Hematopoietic multipotent progenitor cell treated with erythropoietin and hydrocortisone succinate and interleukin-3 and kit ligand, for 8 days (in vitro differentiated cells): ENCODE data around the gene PIK3R5.
"Not testable (repeated sequence)": the region's sequence is repeated elsewhere in the genome, so short reads cannot be mapped to it uniquely, and the experiment has no call there.

ENCODE experiments used
- DNase-seq: peaks from one replicate; pipeline ENCODE4 v3.0.0-alpha.2; 2015

The PIK3R5 gene

GRCh38 chr17:8872705-8873435 is 92.6 kb downstream of the PIK3R5 start:
- no peak for DNase-seq

GRCh38 chr17:8872036-8872704 is 93.3 kb downstream of the PIK3R5 start:
- no peak for DNase-seq

GRCh38 chr17:8871081-8871581 is 94.4 kb downstream of the PIK3R5 start:
- no peak for DNase-seq

GRCh38 chr17:8870406-8871040 is 95.0 kb downstream of the PIK3R5 start:
- no peak for DNase-seq

- peak; percentile 9 for DNase-seq
Observed at GRCh38 chr17:8869114-8869815, 96.2 kb downstream of the PIK3R5 start.

GRCh38 chr17:8868529-8868951 is 97.0 kb downstream of the PIK3R5 start:
- no peak for DNase-seq

GRCh38 chr17:8868092-8868491 is 97.4 kb downstream of the PIK3R5 start:
- no peak for DNase-seq

GRCh38 chr17:8867361-8867981 is 98.0 kb downstream of the PIK3R5 start, which contains the start of gene PIK3R6:
PIK3R6 (minus strand) TSS chr17:8867674; CDS start chr17:8849794, 17,880 bp downstream.
- DNase-seq = peak; percentile 4

DNA sequence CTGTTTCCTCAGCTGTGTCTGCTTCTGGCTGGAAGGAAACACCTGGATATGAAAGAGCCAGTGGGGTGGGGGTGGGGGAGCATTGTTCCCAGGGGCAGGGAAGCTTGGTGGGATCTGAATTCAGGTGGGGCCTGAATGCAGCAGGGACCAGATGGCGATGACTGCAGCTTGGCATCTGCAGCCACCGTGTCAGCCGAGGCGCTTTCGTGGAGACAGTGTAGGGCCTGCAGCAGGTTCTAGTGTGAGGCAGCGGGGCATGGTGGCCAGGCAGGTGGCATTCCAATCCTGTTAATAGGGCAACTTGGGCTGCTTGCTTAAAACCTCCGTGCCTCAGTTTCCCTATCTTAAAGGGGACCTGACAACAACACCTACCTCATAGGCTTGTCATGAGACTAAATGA is 99.7 kb downstream of the PIK3R5 start:
- no peak for DNase-seq

DNA sequence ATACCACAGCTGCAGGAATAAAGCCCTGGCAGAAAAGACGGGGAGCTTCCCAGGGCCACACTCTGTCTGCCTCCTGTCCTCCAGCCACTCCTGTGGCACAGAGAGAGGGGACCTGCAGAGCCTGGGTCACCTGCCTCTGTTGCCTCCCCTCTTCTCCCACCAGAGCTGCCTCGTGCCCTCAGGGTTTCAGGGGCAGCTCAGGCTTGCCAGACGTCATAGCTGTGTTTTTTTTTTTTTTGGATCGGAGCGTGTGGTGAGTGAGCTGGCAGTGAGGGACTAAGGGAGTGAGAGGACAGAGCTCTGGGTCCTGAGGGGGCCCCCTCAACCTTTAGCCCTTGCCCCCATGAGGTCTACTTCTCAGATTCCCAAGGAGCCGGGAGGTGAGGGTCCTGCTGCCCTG is 100.1 kb downstream of the PIK3R5 start:
- DNase-seq = no peak

DNA sequence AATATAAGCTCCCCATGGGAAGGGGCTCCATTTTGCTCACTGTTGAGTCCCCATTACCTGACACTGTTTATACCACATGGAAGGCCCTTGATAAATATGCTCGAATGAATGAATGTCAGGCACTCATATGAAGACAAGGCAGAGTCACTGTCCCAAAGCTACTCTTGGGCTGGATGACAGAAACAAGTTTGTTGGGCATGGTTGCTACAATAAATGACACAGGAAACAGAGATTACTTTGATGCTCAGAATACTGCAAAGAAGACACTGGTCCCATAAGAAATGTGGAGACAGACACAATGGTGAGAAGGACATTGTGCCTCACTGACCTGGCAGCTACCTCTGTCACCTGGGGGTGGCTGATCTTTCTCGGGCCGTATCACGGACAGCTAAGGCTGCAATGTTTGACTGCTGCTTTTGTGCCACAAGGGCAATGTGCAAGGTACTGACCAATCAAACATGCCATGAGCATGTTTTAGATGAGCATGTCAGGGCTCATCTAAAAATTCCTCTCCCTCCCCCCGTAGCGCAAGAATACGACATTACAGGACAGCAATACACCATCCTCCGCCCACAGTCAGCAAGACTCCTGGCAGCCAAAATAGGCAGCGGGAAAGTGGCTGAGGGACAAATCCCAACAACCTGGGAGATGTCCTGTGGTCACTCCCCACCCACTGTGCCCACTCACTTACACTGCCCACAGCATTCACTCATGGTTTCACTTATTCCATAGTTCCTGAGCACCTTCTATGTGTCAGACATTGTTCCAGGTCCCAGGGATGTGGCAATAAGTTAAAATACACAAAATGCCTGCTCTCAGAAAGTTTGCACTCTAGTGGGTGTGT is 103.1 kb downstream of the PIK3R5 start:
- no peak for DNase-seq

DNA sequence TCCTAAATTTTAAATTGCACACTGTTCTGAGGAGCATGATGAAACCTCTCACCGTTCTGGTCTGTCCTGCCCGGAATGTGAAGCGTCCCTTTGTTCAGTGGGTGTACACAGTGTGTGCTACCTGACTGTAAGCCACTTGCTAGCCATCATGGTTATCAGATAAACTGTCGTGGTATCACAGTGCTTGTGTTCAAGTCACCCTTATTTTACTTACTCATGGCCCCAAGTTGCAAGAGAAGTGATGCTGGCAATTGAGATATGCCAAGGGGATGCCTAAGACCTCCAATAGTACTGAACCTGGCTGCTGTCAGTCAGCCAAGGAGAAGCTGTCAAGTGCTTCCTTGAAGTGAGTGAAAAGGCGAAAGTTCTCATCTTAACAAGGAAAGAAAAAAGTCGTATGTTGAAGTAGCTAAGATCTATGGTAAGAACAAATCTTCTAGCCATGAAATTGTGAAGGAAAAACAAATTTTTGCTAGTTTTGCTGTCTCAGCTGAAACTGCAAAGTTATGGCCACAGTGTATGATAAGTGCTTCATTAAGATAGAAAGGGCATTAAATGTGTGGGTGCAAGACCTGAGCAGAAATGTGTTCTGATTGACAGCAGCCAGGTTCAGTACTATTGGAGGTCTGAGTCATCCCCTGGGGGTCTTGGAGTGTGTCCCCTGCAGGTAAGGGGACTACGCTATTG is 103.9 kb downstream of the PIK3R5 start:
- DNase-seq = peak; percentile 22

DNA sequence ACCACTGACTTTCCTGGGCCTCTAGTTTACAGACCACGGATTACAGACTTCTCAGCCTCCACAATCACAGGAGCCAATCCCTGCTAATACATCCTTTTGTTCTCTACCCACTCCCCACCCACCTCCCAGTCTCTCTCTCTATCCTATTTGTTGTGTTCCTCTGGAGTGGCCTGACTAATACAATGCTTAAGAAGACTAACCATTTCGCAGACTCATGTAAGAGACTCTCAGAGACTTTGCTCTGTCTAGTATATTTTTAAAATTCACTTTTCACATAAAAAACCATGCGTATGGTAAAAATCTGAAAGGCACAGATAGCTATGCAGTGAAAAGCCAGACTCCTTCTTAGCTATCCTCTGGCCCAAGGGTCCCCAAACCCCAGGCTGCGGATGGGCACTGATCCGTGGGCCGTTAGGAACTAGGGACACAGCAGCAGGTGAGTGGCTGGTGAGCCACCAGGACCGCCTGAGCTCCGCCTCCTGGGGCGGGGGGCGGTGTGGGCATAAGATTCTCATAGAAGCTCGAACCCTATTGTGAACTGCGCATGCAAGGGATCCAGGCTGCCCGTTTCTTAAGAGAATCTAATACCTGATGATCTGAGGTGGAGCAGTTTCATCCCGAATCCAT is 105.6 kb downstream of the PIK3R5 start:
- no peak for DNase-seq

DNA sequence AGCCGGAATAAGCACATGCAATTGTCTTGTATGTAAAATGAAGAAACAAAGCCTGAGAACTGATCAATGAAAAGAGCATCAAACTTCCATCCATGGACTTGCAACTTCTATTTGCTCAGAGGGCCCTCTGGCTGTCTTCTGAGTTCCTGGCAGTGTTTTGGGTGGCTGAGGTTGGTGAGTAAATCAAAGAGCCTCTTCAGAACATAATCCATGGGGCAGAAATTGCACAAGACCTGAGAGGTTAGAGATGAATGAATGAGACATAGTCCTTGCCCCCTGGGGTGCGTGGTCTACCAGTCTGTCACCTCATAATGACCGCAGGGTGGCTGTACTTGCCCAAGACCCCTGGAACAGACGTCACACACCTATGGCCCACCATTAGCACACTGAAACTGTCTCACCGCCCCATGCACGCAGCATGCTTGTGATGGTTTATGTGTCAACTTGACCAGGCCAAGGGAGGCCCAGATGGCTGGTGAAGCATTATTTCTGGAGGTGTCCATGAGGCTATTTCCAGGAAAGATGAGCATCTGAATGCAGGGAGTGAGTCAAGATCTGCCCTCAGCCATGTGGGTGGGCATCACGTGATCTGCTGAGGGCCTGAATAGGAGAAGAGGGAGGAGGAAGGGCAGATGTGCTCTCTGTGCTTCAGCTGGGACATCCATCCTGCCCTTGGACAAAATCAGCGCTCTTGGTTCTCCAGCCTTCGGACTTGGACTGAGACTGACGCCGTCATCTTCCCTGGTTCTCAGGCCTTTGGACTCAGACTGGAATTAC is 106.3 kb downstream of the PIK3R5 start:
- peak; percentile 55 for DNase-seq

DNA sequence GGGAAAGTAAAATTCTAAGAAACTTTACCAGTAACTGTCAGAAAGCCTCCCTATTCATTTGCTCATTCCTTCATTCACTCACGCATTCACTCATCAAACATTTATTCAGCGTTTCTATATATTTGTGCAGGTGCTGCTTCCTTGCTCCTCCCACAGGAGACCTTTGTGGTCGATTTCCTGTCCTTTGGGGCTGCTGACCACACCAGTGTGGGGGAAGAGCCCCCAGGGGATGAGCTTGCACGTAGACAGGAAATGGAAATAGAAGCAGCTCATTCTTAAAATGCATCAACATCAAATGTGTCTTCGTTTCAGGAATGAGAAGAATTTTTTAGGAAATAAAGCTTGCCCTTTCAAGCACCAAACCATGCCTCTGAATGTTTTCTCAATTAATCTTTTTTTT is 107.6 kb downstream of the PIK3R5 start:
- DNase-seq = no peak

DNA sequence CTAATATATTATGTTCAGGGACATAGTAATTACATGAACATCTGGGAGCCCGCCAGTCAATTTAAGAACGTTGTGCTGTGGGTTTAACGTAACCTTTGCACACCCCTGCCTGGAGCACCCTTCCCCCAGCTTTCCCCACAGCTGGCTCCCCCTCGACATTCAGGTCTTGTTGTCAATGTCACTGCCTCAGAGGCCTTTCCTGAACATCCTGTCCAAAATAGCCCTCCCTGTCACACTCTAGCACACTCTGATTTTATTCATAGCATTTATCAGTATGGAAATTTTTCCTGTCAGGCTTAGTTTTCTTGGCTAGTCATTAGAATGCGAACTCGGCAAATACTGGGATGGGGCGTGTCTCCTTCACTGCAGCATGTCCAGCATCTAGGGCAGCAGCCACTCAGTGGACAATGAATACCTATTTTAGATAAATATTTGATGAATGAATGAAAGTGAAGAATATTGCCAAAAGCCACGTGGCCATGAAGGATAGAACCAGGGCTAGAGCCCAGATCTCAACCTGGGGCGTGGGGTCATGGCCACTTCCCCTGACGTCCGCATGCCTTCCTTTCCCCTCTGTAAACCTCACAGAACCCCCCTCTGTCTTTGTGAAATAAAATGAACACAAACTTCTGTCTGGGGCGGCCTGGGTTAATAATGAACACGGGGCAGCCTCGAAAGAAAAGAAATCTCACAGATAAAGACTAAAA is 108.5 kb downstream of the PIK3R5 start:
- no peak for DNase-seq

- not testable (repeated sequence) for DNase-seq
Observed at GRCh38 chr17:8856205-8856603, 109.3 kb downstream of the PIK3R5 start.

DNA sequence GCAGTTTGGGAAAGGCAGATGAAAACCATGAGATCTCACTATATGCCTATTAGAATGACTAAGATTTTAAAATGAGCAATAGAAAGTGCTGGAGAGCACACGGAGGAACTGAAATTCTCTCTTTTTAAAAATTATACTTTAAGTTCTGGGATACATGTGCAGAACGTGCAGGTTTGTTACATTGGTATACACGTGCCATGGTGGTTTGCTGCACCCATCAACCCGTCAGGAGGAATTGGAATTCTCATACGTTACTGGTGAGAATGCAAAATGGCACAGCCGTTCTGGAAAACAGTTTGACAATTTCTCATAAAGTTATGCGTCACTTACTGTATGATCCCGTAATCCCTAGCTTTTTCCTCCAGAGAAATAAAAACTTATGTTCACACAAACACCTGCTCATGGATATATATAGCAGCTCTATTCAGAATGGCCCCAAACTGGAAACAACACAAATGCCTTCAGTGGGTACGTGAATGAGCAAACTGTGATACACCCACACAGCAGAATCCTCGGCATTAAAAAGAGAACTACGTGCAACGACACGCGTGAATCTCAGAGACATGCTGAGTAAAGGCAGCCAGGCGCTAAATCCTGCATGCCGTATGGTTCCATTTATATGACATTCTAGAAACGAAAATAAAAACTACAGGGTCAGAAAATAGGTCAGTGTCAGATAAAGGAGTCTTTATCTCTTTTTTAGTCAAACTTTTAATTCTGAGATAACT is 109.9 kb downstream of the PIK3R5 start:
- DNase-seq = no peak
